ENCODE results near the gene NAPSA.

The NAPSA gene

DNA sequence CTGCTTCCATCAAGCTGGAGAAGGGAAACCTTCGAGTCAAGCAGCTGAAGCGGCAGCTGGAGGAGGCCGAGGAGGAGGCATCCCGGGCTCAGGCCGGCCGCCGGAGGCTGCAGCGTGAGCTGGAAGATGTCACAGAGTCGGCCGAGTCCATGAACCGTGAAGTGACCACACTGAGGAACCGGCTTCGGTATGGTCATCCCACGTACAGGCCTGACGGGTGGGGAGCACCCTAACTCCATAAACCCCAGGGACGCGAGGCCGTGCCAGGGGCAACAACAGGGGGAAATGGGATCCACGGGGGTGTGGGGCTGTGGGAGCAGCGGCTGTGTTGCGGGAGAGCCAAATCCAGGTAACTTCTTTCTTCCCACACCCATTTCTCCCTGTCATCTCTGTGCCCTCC lies 56.4 kb downstream of the NAPSA start:
- no peaks in the 10 kb centered on the region for H3K4me1 ChIP-seq (ENCODE audit: insufficient read depth, low read length)
- H3K27me3 ChIP-seq (ENCODE audit: control insufficient read depth in 1 of 2, insufficient read depth in 2 of 2, low read length in 2 of 2), result peaks cover 12 to 31% of the 10 kb centered on the region in 2 donors
- peaks cover 10% of the 10 kb centered on the region for H3K9me3 ChIP-seq (ENCODE audit: low read length)
- H3K27ac ChIP-seq (ENCODE audit: low read depth, low read length), result no peak overlapping the region
- no peak overlapping the region for H3K4me3 ChIP-seq (ENCODE audit: low read depth in 1 of 2, low read length in 2 of 2)
- no peaks in the 10 kb centered on the region for H3K36me3 ChIP-seq (ENCODE audit: insufficient read depth, low read length)
- H3K9ac ChIP-seq (ENCODE audit: low read length), result no peak overlapping the region

Data from muscle layer of colon (tissue), 2 donors.